ENCODE data around the gene MAN1C1.

Gene MAN1C1

DNA sequence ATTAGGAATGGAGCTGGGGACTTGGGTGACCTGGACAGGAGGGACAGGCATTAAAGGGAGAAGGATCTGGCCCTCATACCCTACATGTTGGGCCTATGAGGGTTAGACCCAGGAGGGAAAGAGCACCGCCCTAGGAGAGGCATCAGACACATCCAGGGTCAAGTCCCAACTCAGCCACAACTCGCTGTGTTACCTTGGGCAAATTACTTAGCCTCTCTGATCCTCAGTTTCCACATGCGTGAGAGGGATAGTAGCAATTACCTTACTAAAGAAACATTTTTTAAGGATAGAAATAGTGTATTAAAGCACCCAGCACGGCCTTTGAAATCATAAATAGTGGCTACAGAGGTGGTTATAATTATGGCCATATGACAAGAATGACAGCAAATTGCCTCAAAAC lies 163.3 kb downstream of the MAN1C1 start:
- TF ChIP-seq, protein P1, sequence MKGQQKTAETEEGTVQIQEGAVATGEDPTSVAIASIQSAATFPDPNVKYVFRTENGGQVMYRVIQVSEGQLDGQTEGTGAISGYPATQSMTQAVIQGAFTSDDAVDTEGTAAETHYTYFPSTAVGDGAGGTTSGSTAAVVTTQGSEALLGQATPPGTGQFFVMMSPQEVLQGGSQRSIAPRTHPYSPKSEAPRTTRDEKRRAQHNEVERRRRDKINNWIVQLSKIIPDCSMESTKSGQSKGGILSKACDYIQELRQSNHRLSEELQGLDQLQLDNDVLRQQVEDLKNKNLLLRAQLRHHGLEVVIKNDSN (IDR thresholded peaks at IDR 0.05) = no peak
- TF ChIP-seq EGR1 (IDR thresholded peaks at IDR 0.05) = no peak
- TF ChIP-seq CEBPB (IDR thresholded peaks at IDR 0.05) = no peak
- TF ChIP-seq NFIC (IDR thresholded peaks at IDR 0.05) = no peak
- TF ChIP-seq TAF1 (IDR thresholded peaks at IDR 0.05; ENCODE audit: low read depth) = no peak
- no peak for TF ChIP-seq FOXM1 (IDR thresholded peaks at IDR 0.05; ENCODE audit: borderline replicate concordance, low read depth)

DNA sequence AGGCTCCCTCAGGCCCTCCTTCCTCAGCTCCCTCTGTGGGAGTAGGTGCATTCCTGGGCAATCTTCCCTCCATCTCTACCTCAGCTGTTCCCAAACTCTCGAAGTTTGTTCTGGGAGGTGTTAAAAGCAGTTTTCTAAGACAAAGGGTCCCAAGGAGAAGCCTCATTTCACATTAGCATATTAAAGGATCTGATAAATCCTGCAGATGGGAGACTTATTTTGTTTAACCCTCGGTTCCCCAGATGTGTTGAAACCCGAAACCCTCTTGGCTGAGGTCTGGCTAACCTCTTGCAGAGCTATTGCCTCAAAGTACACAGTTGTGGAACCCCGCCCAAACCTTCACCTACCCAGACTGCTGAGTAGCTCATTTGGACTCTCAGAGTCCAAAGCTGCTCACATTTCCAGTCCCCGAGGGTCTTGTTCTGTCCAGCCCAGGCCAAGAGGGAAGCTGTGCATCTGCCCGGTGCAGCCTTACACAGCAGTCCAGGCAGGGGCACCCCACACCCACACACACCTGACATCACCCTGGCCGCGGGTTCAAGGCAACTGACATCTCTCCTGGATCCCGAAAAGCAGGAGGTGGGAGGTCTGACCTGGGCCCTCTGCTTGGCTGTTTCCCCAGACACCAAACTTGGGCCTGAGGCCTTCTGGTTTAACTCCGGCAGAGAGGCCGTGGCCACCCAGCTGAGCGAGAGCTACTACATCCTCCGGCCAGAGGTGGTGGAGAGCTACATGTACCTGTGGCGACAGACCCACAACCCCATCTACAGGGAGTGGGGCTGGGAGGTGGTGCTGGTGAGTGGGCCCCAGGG lies 163.9 kb downstream of the MAN1C1 start:
- TF ChIP-seq ZBTB7A (IDR thresholded peaks at IDR 0.05; ENCODE audit: low read depth) = no peak
- no peak for TF ChIP-seq YY1 (IDR thresholded peaks at IDR 0.05; ENCODE audit: low read depth)
- TF ChIP-seq, protein P1 (IDR thresholded peaks at IDR 0.05) = no peak
- TF ChIP-seq NFIC (IDR thresholded peaks at IDR 0.05) = no peak
- no peak for TF ChIP-seq CEBPB (IDR thresholded peaks at IDR 0.05)
- TF ChIP-seq TEAD4 (IDR thresholded peaks at IDR 0.05) = no peak
- TF ChIP-seq EGR1 (IDR thresholded peaks at IDR 0.05) = no peak
- TF ChIP-seq, protein P2, sequence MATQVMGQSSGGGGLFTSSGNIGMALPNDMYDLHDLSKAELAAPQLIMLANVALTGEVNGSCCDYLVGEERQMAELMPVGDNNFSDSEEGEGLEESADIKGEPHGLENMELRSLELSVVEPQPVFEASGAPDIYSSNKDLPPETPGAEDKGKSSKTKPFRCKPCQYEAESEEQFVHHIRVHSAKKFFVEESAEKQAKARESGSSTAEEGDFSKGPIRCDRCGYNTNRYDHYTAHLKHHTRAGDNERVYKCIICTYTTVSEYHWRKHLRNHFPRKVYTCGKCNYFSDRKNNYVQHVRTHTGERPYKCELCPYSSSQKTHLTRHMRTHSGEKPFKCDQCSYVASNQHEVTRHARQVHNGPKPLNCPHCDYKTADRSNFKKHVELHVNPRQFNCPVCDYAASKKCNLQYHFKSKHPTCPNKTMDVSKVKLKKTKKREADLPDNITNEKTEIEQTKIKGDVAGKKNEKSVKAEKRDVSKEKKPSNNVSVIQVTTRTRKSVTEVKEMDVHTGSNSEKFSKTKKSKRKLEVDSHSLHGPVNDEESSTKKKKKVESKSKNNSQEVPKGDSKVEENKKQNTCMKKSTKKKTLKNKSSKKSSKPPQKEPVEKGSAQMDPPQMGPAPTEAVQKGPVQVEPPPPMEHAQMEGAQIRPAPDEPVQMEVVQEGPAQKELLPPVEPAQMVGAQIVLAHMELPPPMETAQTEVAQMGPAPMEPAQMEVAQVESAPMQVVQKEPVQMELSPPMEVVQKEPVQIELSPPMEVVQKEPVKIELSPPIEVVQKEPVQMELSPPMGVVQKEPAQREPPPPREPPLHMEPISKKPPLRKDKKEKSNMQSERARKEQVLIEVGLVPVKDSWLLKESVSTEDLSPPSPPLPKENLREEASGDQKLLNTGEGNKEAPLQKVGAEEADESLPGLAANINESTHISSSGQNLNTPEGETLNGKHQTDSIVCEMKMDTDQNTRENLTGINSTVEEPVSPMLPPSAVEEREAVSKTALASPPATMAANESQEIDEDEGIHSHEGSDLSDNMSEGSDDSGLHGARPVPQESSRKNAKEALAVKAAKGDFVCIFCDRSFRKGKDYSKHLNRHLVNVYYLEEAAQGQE (IDR thresholded peaks at IDR 0.05; ENCODE audit: low read depth) = no peak
- TF ChIP-seq, protein P3, sequence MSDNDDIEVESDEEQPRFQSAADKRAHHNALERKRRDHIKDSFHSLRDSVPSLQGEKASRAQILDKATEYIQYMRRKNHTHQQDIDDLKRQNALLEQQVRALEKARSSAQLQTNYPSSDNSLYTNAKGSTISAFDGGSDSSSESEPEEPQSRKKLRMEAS (IDR thresholded peaks at IDR 0.05) = no peak
- no peak for TF ChIP-seq RAD21 (IDR thresholded peaks at IDR 0.05; ENCODE audit: low read depth)
- no peak for TF ChIP-seq TAF1 (IDR thresholded peaks at IDR 0.05; ENCODE audit: low read depth)
- TF ChIP-seq TCF12 (IDR thresholded peaks at IDR 0.05; ENCODE audit: low read depth) = no peak
- no peak for TF ChIP-seq FOXM1 (IDR thresholded peaks at IDR 0.05; ENCODE audit: borderline replicate concordance, low read depth)
- TF ChIP-seq CREB1 (IDR thresholded peaks at IDR 0.05; ENCODE audit: low read depth) = no peak
- no peak for TF ChIP-seq EP300 (IDR thresholded peaks at IDR 0.05; ENCODE audit: borderline replicate concordance)

DNA sequence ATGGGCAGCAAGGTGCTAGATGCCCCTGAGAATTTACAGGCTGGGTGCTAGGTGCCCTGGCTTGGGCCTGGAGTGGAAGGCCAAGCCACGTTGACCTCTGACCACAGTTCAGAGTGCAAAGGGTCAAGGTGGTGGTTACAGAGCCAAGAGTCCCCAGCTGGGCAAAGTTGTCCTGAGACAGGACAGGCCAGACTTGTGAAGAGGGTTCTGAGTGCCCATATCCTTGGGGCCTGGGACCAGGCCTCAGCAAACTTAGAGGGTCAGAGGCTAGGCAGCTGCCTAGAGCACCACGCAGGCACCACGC lies 164.5 kb downstream of the MAN1C1 start:
- TF ChIP-seq YY1 (IDR thresholded peaks at IDR 0.05; ENCODE audit: low read depth) (no peak), CREB1 (IDR thresholded peaks at IDR 0.05; ENCODE audit: low read depth) (no peak), TCF12 (IDR thresholded peaks at IDR 0.05; ENCODE audit: low read depth) (no peak), NFIC (IDR thresholded peaks at IDR 0.05) (no peak), RAD21 (IDR thresholded peaks at IDR 0.05; ENCODE audit: low read depth) (no peak), EGR1 (IDR thresholded peaks at IDR 0.05) (no peak), TAF1 (IDR thresholded peaks at IDR 0.05; ENCODE audit: low read depth) (no peak), CEBPB (IDR thresholded peaks at IDR 0.05) (no peak), EP300 (IDR thresholded peaks at IDR 0.05; ENCODE audit: borderline replicate concordance) (no peak), TEAD4 (IDR thresholded peaks at IDR 0.05) (no peak), FOXM1 (IDR thresholded peaks at IDR 0.05; ENCODE audit: borderline replicate concordance, low read depth) (no peak), ZBTB7A (IDR thresholded peaks at IDR 0.05; ENCODE audit: low read depth) (no peak)
- TF ChIP-seq, protein P1 (IDR thresholded peaks at IDR 0.05) = no peak
- TF ChIP-seq, protein P3 (IDR thresholded peaks at IDR 0.05) = no peak
- TF ChIP-seq, protein P2 (IDR thresholded peaks at IDR 0.05; ENCODE audit: low read depth) = no peak

DNA sequence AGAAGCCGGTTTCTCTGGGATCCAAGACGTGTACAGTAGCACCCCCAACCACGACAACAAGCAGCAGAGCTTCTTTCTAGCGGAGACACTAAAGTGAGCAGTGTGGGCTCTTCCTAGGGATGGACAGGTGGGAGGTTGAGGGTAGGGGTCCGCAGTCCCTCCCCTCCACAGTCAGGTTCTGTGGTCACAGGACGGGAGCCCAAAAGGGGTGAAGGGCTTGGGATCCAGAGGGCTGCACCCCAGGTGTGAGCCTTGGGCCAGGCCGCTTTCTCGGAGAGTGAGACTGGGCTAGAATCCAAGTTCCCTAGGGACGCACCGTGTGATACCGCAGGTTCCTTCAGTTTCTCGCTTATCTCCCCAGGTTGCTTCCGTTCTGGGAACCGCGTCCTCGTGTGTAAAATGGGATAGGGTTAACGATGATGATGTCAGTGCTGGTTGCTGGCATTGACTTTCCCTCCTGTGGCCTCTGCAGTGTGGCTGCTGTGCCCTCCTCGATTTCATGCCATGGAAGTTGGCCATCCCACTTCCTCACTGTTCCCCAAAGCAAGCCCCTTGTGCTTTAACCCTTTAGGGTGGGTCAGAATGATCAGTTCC lies 166.1 kb downstream of the MAN1C1 start:
- no peak for TF ChIP-seq EP300 (IDR thresholded peaks at IDR 0.05; ENCODE audit: borderline replicate concordance)
- TF ChIP-seq FOXM1 (IDR thresholded peaks at IDR 0.05; ENCODE audit: borderline replicate concordance, low read depth) = no peak
- no peak for TF ChIP-seq CEBPB (IDR thresholded peaks at IDR 0.05)
- no peak for TF ChIP-seq ZBTB7A (IDR thresholded peaks at IDR 0.05; ENCODE audit: low read depth)
- no peak for TF ChIP-seq EGR1 (IDR thresholded peaks at IDR 0.05)
- no peak for TF ChIP-seq TCF12 (IDR thresholded peaks at IDR 0.05; ENCODE audit: low read depth)
- TF ChIP-seq YY1 (IDR thresholded peaks at IDR 0.05; ENCODE audit: low read depth) = no peak
- TF ChIP-seq NFIC (IDR thresholded peaks at IDR 0.05) = no peak
- TF ChIP-seq, protein P1 (IDR thresholded peaks at IDR 0.05) = no peak
- no peak for TF ChIP-seq CREB1 (IDR thresholded peaks at IDR 0.05; ENCODE audit: low read depth)
- TF ChIP-seq, protein P3 (IDR thresholded peaks at IDR 0.05) = no peak
- no peak for TF ChIP-seq RAD21 (IDR thresholded peaks at IDR 0.05; ENCODE audit: low read depth)
- TF ChIP-seq TAF1 (IDR thresholded peaks at IDR 0.05; ENCODE audit: low read depth) = no peak
- TF ChIP-seq TEAD4 (IDR thresholded peaks at IDR 0.05) = no peak
- TF ChIP-seq, protein P2 (IDR thresholded peaks at IDR 0.05; ENCODE audit: low read depth) = no peak
